H9 (cell line): ENCODE measurements around the gene GPBP1L1. TPM values are rescaled to one million over a fixed set of nuclear protein-coding genes. Genes with fewer than 3 reads are reported as not detected.
A peak's percentile ranks its signal among the peaks of the same experiment; 100 is the strongest.

Experiments used
- DNase-seq: peaks from one replicate; pipeline ENCODE4 v3.0.0-alpha.2; 2017
- H2AFZ ChIP-seq: one replicate; pipeline ENCODE4 v1.6.1; 2013; ENCODE audit warnings: mild to moderate bottlenecking, low read length, control low read depth, moderate library complexity
- H2AK5ac ChIP-seq: 2 replicates; pipeline ENCODE4 v1.6.1; 2013; ENCODE audit warnings: low read length, control low read depth, mixed read lengths; ENCODE audit not compliant: insufficient read length
- H2BK120ac ChIP-seq: one replicate; pipeline ENCODE4 v1.6.1; 2013; ENCODE audit warnings: low read depth, mild to moderate bottlenecking, low read length, control low read depth, inconsistent platforms; ENCODE audit not compliant: poor library complexity, severe bottlenecking
- H2BK12ac ChIP-seq: 2 replicates; pipeline ENCODE4 v1.6.1; 2013; ENCODE audit warnings: low read length, control low read depth, mixed read lengths, low read depth; ENCODE audit not compliant: insufficient read length
- H2BK15ac ChIP-seq: 2 replicates; pipeline ENCODE4 v1.6.1; 2013; ENCODE audit warnings: low read depth, low read length, control low read depth
- H2BK20ac ChIP-seq: one replicate; pipeline ENCODE4 v1.6.1; 2013; ENCODE audit warnings: low read depth, mild to moderate bottlenecking, low read length, control low read depth, inconsistent platforms; ENCODE audit not compliant: poor library complexity, severe bottlenecking
- H2BK5ac ChIP-seq: 2 replicates; pipeline ENCODE4 v1.6.1; 2013; ENCODE audit warnings: low read length, control low read depth, mixed read lengths; ENCODE audit not compliant: insufficient read length
- H3K14ac ChIP-seq: 2 replicates; pipeline ENCODE4 v1.6.1; 2013; ENCODE audit warnings: low read length, control low read depth; ENCODE audit not compliant: insufficient read depth
- H3K18ac ChIP-seq: 2 replicates; pipeline ENCODE4 v1.6.1; 2013; ENCODE audit warnings: low read depth, mild to moderate bottlenecking, mixed read lengths, low read length, control low read depth; ENCODE audit not compliant: insufficient read length
- H3K23ac ChIP-seq: 2 replicates; pipeline ENCODE4 v1.6.1; 2013; ENCODE audit warnings: low read length, control low read depth, mixed read lengths, low read depth; ENCODE audit not compliant: insufficient read length
- H3K23me2 ChIP-seq: 2 replicates; pipeline ENCODE4 v1.6.1; 2013; ENCODE audit warnings: low read depth, mild to moderate bottlenecking, mixed read lengths, low read length, control low read depth; ENCODE audit not compliant: insufficient read length, poor library complexity, severe bottlenecking
- H3K27ac ChIP-seq: 2 replicates; pipeline ENCODE4 v1.5.1; 2013; ENCODE audit warnings: low read length, control low read depth, mixed read lengths, low read depth; ENCODE audit not compliant: insufficient read length
- H3K27me3 ChIP-seq: 2 replicates; pipeline ENCODE4 v1.6.1; 2013; ENCODE audit warnings: low read length, control low read depth, inconsistent platforms; ENCODE audit not compliant: insufficient read depth
- H3K4ac ChIP-seq: 2 replicates; pipeline ENCODE4 v1.6.1; 2013; ENCODE audit warnings: low read depth, mild to moderate bottlenecking, control low read depth, inconsistent platforms, low read length, moderate library complexity
- H3K4me1 ChIP-seq: 2 replicates; pipeline ENCODE4 v1.6.1; 2013; ENCODE audit warnings: low read length, control low read depth, inconsistent platforms; ENCODE audit not compliant: insufficient read depth
- H3K4me2 ChIP-seq: 2 replicates; pipeline ENCODE4 v1.6.1; 2013; ENCODE audit warnings: low read length, control low read depth, mixed read lengths; ENCODE audit not compliant: insufficient read length, insufficient read depth
- H3K56ac ChIP-seq: 2 replicates; pipeline ENCODE4 v1.6.1; 2013; ENCODE audit warnings: low read depth, mild to moderate bottlenecking, mixed read lengths, low read length, control low read depth; ENCODE audit not compliant: insufficient read length
- H3K79me1 ChIP-seq: 2 replicates; pipeline ENCODE4 v1.6.1; 2013; ENCODE audit warnings: low read depth, mild to moderate bottlenecking, moderate library complexity, low read length, control low read depth, inconsistent platforms; ENCODE audit not compliant: insufficient read depth, poor library complexity, severe bottlenecking
- H3K79me2 ChIP-seq: 2 replicates; pipeline ENCODE4 v1.6.1; 2013; ENCODE audit warnings: low read length, control low read depth, inconsistent platforms; ENCODE audit not compliant: insufficient read depth
- H3K9ac ChIP-seq: 2 replicates; pipeline ENCODE4 v1.6.1; 2013; ENCODE audit warnings: low read length, control low read depth, mixed read lengths; ENCODE audit not compliant: insufficient read length; ENCODE audit errors: extremely low read depth
- H3K9me3 ChIP-seq: one replicate; pipeline ENCODE4 v1.6.1; 2013; ENCODE audit warnings: low read depth, low read length, inconsistent platforms; ENCODE audit not compliant: control insufficient read depth
- H3T11ph ChIP-seq: one replicate; pipeline ENCODE4 v1.6.1; 2013; ENCODE audit warnings: mild to moderate bottlenecking, low read length, control low read depth, inconsistent platforms
- H4K20me1 ChIP-seq: one replicate; pipeline ENCODE4 v1.6.1; 2013; ENCODE audit not compliant: control insufficient read depth, insufficient read length, insufficient read depth
- H4K5ac ChIP-seq: 2 replicates; pipeline ENCODE4 v1.6.1; 2013; ENCODE audit warnings: low read depth, mild to moderate bottlenecking, mixed read lengths, low read length, control low read depth; ENCODE audit not compliant: insufficient read length
- H4K8ac ChIP-seq: replicated peaks from 2 replicates; pipeline ENCODE4 v1.6.1; 2013; ENCODE audit warnings: low read length, control low read depth, mixed read lengths, low read depth; ENCODE audit not compliant: insufficient read length
- H4K91ac ChIP-seq: 2 replicates; pipeline ENCODE4 v1.6.1; 2013; ENCODE audit warnings: low read depth, mild to moderate bottlenecking, moderate library complexity, mixed read lengths, low read length, control low read depth; ENCODE audit not compliant: insufficient read length
- H3K27ac Mint-ChIP-seq, 3 experiments: 2 replicates in 2 of 3; 3 replicates in 1 of 3; pipeline ENCODE4 v1.8.0; 2020 to 2021; ENCODE audit warnings: mixed read lengths in 3 of 3, mild to moderate bottlenecking in 1 of 3, moderate library complexity in 1 of 3
- H3K27me3 Mint-ChIP-seq: 2 replicates; pipeline ENCODE4 v1.8.0; 2021; ENCODE audit warnings: low read depth, mild to moderate bottlenecking, moderate library complexity, mixed read lengths
- H3K36me3 Mint-ChIP-seq, 3 experiments: 2 replicates in 2 of 3; 3 replicates in 1 of 3; pipeline ENCODE4 v1.8.0; 2020 to 2021; ENCODE audit warnings: low read depth in 3 of 3, mixed read lengths in 3 of 3; ENCODE audit not compliant: insufficient read depth in 1 of 3
- H3K4me1 Mint-ChIP-seq, 2 experiments: 2 replicates each; pipeline ENCODE4 v1.8.0; 2020; ENCODE audit warnings: mixed read lengths in 2 of 2
- H3K4me3 Mint-ChIP-seq, 2 experiments: 2 replicates in 1 of 2; 3 replicates in 1 of 2; pipeline ENCODE4 v1.8.0; 2020 to 2021; ENCODE audit warnings: mild to moderate bottlenecking in 2 of 2, mixed read lengths in 2 of 2, moderate library complexity in 1 of 2
- H3K9me3 Mint-ChIP-seq, 2 experiments: 2 replicates in 1 of 2; 3 replicates in 1 of 2; pipeline ENCODE4 v1.8.0; 2020; ENCODE audit warnings: mild to moderate bottlenecking in 2 of 2, mixed read lengths in 2 of 2, moderate library complexity in 1 of 2
- WGBS: extraction: QIAGEN DNeasy Blood & Tissue Kit; methylation state at CpG from one replicate; pipeline ENCODE4 v1.1.7; 2013; ENCODE audit warnings: missing lambda C conversion rate, low lambda C conversion rate, mixed read lengths; ENCODE audit not compliant: insufficient read length; ENCODE audit errors: extremely low coverage; 5-methylcytosine and 5-hydroxymethylcytosine counted together
- total RNA-seq: library from RNA; stranded (reverse); gene quantifications from 2 replicates; pipeline ENCODE4 v1.2.1, GENCODE V29; 2021
- TF ChIP-seq, protein P1 (sequence below): fragments of 200-600 bp; sonication (generic); conservative IDR thresholded peaks from 3 replicates; pipeline ENCODE4 v1.8.0; 2021; ENCODE audit warnings: antibody characterized with exemption, mild to moderate bottlenecking

GPBP1L1 gene
- total RNA-seq, 1 experiment from 2014 or later: 115 TPM

DNA sequence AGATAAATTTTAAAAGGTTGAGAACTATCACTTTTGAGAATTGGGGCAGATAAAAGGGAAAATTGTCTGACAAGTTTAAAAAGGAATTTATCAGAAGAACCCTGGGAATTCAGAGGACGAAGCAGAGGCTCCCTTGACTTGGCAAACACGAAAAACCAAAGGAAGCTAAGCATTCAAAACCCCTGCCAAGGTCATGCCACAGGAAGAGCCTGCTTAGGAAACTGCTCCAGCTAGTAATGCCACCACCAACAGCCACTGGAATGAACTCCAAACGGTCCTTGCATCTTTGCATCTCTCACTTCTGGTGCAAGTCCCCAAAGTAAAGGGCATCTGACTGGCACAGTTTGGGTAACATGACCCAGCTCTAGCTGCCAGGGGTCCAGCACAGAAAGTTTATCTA, 7.2 kb downstream of the GPBP1L1 start:
- DNase-seq: no peak
- TF ChIP-seq, protein P1, sequence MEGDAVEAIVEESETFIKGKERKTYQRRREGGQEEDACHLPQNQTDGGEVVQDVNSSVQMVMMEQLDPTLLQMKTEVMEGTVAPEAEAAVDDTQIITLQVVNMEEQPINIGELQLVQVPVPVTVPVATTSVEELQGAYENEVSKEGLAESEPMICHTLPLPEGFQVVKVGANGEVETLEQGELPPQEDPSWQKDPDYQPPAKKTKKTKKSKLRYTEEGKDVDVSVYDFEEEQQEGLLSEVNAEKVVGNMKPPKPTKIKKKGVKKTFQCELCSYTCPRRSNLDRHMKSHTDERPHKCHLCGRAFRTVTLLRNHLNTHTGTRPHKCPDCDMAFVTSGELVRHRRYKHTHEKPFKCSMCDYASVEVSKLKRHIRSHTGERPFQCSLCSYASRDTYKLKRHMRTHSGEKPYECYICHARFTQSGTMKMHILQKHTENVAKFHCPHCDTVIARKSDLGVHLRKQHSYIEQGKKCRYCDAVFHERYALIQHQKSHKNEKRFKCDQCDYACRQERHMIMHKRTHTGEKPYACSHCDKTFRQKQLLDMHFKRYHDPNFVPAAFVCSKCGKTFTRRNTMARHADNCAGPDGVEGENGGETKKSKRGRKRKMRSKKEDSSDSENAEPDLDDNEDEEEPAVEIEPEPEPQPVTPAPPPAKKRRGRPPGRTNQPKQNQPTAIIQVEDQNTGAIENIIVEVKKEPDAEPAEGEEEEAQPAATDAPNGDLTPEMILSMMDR: no peak
- Histone ChIP-seq H2BK120ac (no peak overlapping the region), H2AFZ (no peak overlapping the region), H3K9me3 (no peaks in the 10 kb centered on the region), H2BK15ac (no peak overlapping the region), H4K5ac (no peak overlapping the region), H4K20me1 (no peaks in the 10 kb centered on the region), H3K27ac (no peak overlapping the region), H3K4ac (no peak overlapping the region), H2AK5ac (no peak overlapping the region), H3K56ac (no peak overlapping the region), H3T11ph (no peak overlapping the region), H3K27me3 (no peaks in the 10 kb centered on the region), H2BK20ac (no peak overlapping the region), H3K23me2 (no peaks in the 10 kb centered on the region), H4K8ac (no peak overlapping the region), H4K91ac (no peak overlapping the region), H3K18ac (no peak overlapping the region), H3K4me1 (peaks cover 6% of the 10 kb centered on the region; the same call in 1 of the 2 replicates), H3K79me2 (peaks cover 61% of the 10 kb centered on the region), H3K9ac (no peak overlapping the region), H3K4me2 (no peak overlapping the region), H2BK5ac (no peak overlapping the region), H3K14ac (no peak overlapping the region), H3K23ac (no peak overlapping the region), H3K79me1 (peaks cover 3% of the 10 kb centered on the region), H2BK12ac (no peak overlapping the region)
- peaks cover 0 to 4% (median 2%) of the 10 kb centered on the region in 3 experiments; a peak in 3 of 7 replicates for H3K36me3 Mint-ChIP-seq
- WGBS: no CpG with 5 or more reads among the region's 3 CpGs
- no peaks in the 10 kb centered on the region for H3K9me3 Mint-ChIP-seq
- H3K4me3 Mint-ChIP-seq: peak overlapping the region in 1 of 2 experiments; percentile 23; a peak in 1 of 5 replicates
- peaks cover 61 to 66% of the 10 kb centered on the region in 2 experiments for H3K4me1 Mint-ChIP-seq
- H3K27me3 Mint-ChIP-seq: no peaks in the 10 kb centered on the region
- peak overlapping the region in 1 of 3 experiments; percentile 44; a peak in 2 of 7 replicates for H3K27ac Mint-ChIP-seq
